Neutrophil (primary cell): ENCODE results near the gene OSBPL1A.

Source experiments
- H3K27ac ChIP-seq: fragments of 200-600 bp; sonication (generic); 2 replicates; pipeline ENCODE4 v1.5.1; 2016; ENCODE audit warnings: mild to moderate bottlenecking, moderate library complexity
- H3K27me3 ChIP-seq: fragments of 200-600 bp; sonication (generic); 2 replicates; pipeline ENCODE4 v1.6.0; 2016; ENCODE audit warnings: mild to moderate bottlenecking
- H3K36me3 ChIP-seq: fragments of 200-600 bp; sonication (generic); 2 replicates; pipeline ENCODE4 v1.5.1; 2017
- H3K4me1 ChIP-seq, 2 experiments: fragments of 200-600 bp in 1 of 2; sonication (generic) in 1 of 2; 1 replicate in 1 of 2; 2 replicates in 1 of 2; pipeline versions ENCODE4 v1.5.1 to v1.6.1; 2013 to 2016; ENCODE audit warnings: low read depth in 1 of 2, low read length in 1 of 2, mild to moderate bottlenecking in 1 of 2, moderate library complexity in 1 of 2; ENCODE audit not compliant: control insufficient read depth in 1 of 2, insufficient read depth in 1 of 2
- H3K4me3 ChIP-seq, 2 experiments: fragments of 200-600 bp in 1 of 2; sonication (generic) in 1 of 2; 1 replicate in 1 of 2; 2 replicates in 1 of 2; pipeline ENCODE4 v1.5.1; 2013 to 2016; ENCODE audit warnings: low read depth in 1 of 2, low read length in 1 of 2, mild to moderate bottlenecking in 1 of 2, moderate library complexity in 1 of 2
- H3K9me3 ChIP-seq: fragments of 200-600 bp; sonication (generic); 2 replicates; pipeline ENCODE4 v1.5.1; 2016
- TF ChIP-seq, protein P1 (sequence below): fragments of 200-600 bp; sonication (generic); IDR thresholded peaks from 2 replicates; pipeline ENCODE4 v1.5.1; 2016; ENCODE audit warnings: antibody characterized with exemption

Gene OSBPL1A

DNA sequence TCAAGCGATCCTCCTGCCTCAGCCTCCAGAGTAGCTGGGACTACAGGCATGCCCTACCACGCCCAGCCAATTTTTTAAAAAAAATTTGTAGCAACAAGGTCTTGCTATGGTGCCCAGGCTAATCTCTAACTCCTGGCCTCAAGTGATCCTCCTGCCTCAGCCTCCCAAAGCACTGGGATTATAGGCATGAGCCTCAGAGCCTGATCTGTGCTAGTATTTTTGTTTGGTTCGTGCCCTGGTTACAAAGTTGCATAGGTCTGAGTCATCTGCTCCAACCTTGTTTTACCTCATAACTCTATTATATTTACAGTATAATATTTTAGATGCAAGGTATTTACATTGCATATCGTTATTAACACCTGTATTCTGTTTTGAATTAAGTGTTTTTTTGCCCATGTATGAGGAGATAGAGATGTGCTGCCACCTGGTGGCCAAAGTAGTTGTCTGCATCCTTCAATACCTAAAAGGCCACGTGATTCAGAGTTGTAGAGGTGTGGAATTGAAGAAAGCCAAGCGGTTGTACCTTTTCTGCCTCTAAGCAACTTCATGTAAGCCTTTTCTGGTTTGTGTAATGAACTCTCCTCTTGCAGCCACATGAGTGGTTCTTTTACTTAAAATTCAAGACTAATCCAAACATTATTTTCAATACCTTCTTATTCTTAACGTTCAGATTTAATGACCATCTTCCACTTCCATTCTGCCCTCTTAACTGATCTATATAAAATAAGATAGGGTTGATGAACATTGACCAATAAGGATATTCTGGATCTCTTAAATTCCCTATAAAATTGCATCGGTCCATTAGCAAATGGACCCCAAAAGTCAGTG, 278.7 kb downstream of the OSBPL1A start:
- Histone ChIP-seq H3K27me3 (no peaks in the 10 kb centered on the region), H3K4me3 (no peak overlapping the region), H3K9me3 (no peaks in the 10 kb centered on the region), H3K4me1 (peaks cover 12 to 14% of the 10 kb centered on the region in 2 experiments), H3K36me3 (peaks cover 24% of the 10 kb centered on the region), H3K27ac (no peak overlapping the region)
- TF ChIP-seq, protein P1, sequence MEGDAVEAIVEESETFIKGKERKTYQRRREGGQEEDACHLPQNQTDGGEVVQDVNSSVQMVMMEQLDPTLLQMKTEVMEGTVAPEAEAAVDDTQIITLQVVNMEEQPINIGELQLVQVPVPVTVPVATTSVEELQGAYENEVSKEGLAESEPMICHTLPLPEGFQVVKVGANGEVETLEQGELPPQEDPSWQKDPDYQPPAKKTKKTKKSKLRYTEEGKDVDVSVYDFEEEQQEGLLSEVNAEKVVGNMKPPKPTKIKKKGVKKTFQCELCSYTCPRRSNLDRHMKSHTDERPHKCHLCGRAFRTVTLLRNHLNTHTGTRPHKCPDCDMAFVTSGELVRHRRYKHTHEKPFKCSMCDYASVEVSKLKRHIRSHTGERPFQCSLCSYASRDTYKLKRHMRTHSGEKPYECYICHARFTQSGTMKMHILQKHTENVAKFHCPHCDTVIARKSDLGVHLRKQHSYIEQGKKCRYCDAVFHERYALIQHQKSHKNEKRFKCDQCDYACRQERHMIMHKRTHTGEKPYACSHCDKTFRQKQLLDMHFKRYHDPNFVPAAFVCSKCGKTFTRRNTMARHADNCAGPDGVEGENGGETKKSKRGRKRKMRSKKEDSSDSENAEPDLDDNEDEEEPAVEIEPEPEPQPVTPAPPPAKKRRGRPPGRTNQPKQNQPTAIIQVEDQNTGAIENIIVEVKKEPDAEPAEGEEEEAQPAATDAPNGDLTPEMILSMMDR, result peak; percentile 89

GRCh38 chr18:24115628-24116027, 282.0 kb downstream of the OSBPL1A start:
- H3K27ac ChIP-seq, result peak overlapping the region; percentile 22
- peaks cover 12 to 14% of the 10 kb centered on the region in 2 experiments for H3K4me1 ChIP-seq
- peaks cover 27% of the 10 kb centered on the region for H3K36me3 ChIP-seq
- H3K9me3 ChIP-seq, result no peaks in the 10 kb centered on the region
- TF ChIP-seq, protein P1, result no peak
- H3K4me3 ChIP-seq, result no peak overlapping the region
- H3K27me3 ChIP-seq, result no peaks in the 10 kb centered on the region

GRCh38 chr18:24114924-24115549, 282.6 kb downstream of the OSBPL1A start:
- peaks cover 12 to 14% of the 10 kb centered on the region in 2 experiments for H3K4me1 ChIP-seq
- TF ChIP-seq, protein P1, result no peak
- H3K4me3 ChIP-seq, result no peak overlapping the region
- H3K27ac ChIP-seq, result no peak overlapping the region
- no peaks in the 10 kb centered on the region for H3K9me3 ChIP-seq
- no peaks in the 10 kb centered on the region for H3K27me3 ChIP-seq
- peaks cover 22% of the 10 kb centered on the region for H3K36me3 ChIP-seq

DNA sequence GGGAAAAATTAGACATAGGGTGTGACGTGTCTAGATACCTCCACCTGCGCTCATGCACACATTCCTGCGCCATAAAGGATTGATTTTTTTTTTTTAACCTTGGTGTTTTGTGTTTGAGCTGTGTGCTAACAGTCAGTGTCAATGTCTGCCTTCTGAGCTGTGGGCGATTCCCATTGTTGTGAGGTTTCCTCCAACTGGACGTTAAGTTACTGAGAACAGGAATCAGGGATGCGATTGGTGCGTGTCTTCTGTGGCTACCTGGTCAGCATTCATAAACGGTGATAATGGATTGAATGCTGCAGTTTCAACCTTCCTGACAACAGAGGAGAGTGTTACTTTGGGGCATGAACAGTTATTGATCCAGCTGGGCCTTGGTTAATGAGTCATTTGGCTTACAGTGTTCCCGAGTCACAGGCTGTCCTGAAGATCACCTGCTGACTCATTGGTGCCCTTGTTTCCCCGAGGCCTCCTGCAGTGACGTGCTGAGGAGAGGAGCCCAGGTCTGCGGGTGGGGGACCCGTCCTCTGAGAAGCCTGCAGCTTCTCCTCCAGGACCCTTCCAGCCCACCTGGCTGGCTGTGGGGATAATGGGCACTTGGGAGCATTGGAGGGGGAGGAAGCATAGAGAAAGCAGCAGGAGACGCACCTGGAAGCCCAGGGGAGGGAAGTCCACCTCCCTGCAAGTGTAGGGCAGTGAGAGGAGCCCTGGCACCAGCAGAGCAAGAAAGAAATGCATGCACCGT, 284.6 kb downstream of the OSBPL1A start:
- Histone ChIP-seq H3K4me3 (no peak overlapping the region), H3K4me1 (peaks cover 12 to 14% of the 10 kb centered on the region in 2 experiments), H3K9me3 (no peaks in the 10 kb centered on the region), H3K27ac (no peak overlapping the region), H3K36me3 (peaks cover 21% of the 10 kb centered on the region), H3K27me3 (no peaks in the 10 kb centered on the region)
- TF ChIP-seq, protein P1, result no peak

- Histone ChIP-seq H3K27me3 (no peaks in the 10 kb centered on the region), H3K9me3 (no peaks in the 10 kb centered on the region), H3K4me1 (peaks cover 12 to 14% of the 10 kb centered on the region in 2 experiments), H3K36me3 (peaks cover 20% of the 10 kb centered on the region), H3K4me3 (no peak overlapping the region), H3K27ac (no peak overlapping the region)
- TF ChIP-seq, protein P1, result no peak
Measured at GRCh38 chr18:24112464-24112863, 285.2 kb downstream of the OSBPL1A start.
